Right lobe of liver (tissue), 4 donors: ENCODE data around the gene STXBP3.

Source experiments
- CTCF ChIP-seq, 4 donors: fragments of 200-600 bp in 3 of 4; fragments of 450-650 bp in 1 of 4; IDR thresholded peaks; one replicate each; pipeline versions ENCODE4 v1.5.1 to v1.8.0; 2016 to 2022; ENCODE audit warnings: antibody characterized with exemption in 4 of 4, mild to moderate bottlenecking in 2 of 4
- POLR2A ChIP-seq: fragments of 450-650 bp; IDR thresholded peaks from one replicate; pipeline ENCODE4 v1.6.1; 2017; ENCODE audit warnings: antibody characterized with exemption, mild to moderate bottlenecking
- donor health status: DM: no; HTN: no; CAD: no.
- donor health status: DM: no; HTN: no; CAD: no.
- donor health status: DM: no; HTN: yes; CAD: no.

- TF ChIP-seq CTCF (IDR thresholded peaks at IDR 0.05) (no peak), POLR2A (no peak)
Measured at GRCh38 chr1:108792420-108792819, 45.9 kb downstream of the STXBP3 start.
